Liver (tissue), 9 donors: ENCODE data around the gene PTBP3. TPM values are rescaled to one million over a fixed set of nuclear protein-coding genes. Genes with fewer than 3 reads are reported as not detected.

Source experiments
- DNase-seq: peaks from one replicate; pipeline ENCODE4 v3.0.0-alpha.2; 2017; ENCODE audit warnings: low spot score
- H3K27ac ChIP-seq, 2 donors: one replicate each; pipeline ENCODE4 v1.7.0; 2013; ENCODE audit warnings: inconsistent platforms in 2 of 2, low read length in 2 of 2, control low read depth in 1 of 2, low read depth in 1 of 2, mild to moderate bottlenecking in 1 of 2
- H3K27me3 ChIP-seq, 4 donors: one replicate each; pipeline versions ENCODE4 v1.6.1 to v1.7.0; 2013; ENCODE audit warnings: low read length in 3 of 4, inconsistent platforms in 1 of 4, mild to moderate bottlenecking in 1 of 4, moderate library complexity in 1 of 4; ENCODE audit not compliant: control insufficient read depth in 4 of 4, insufficient read depth in 4 of 4
- H3K36me3 ChIP-seq, 4 donors: one replicate each; pipeline versions ENCODE4 v1.6.1 to v1.7.0; 2013; ENCODE audit warnings: low read length in 3 of 4, mild to moderate bottlenecking in 3 of 4, low read depth in 1 of 4, moderate library complexity in 1 of 4; ENCODE audit not compliant: control insufficient read depth in 4 of 4, insufficient read depth in 3 of 4
- H3K4me1 ChIP-seq, 4 donors: one replicate each; pipeline versions ENCODE4 v1.6.1 to v1.7.0; 2013; ENCODE audit warnings: low read length in 3 of 4, mild to moderate bottlenecking in 3 of 4, moderate library complexity in 1 of 4; ENCODE audit not compliant: control insufficient read depth in 4 of 4, insufficient read depth in 4 of 4
- H3K4me3 ChIP-seq, 3 donors: one replicate each; pipeline versions ENCODE4 v1.6.1 to v1.7.0; 2013; ENCODE audit warnings: low read length in 3 of 3, control low read depth in 1 of 3, low read depth in 1 of 3, mild to moderate bottlenecking in 1 of 3
- H3K9ac ChIP-seq, 2 donors: one replicate each; pipeline ENCODE4 v1.7.0; 2013; ENCODE audit warnings: low read length in 2 of 2, mild to moderate bottlenecking in 2 of 2, moderate library complexity in 2 of 2, control low read depth in 1 of 2, low read depth in 1 of 2
- H3K9me3 ChIP-seq, 4 donors: one replicate each; pipeline versions ENCODE4 v1.6.1 to v1.7.0; 2013; ENCODE audit warnings: low read length in 3 of 4; ENCODE audit not compliant: control insufficient read depth in 4 of 4
- EGR1 ChIP-seq, 2 donors: IDR thresholded peaks; 2 replicates each; pipeline ENCODE4 v1.6.1; 2016 to 2018; ENCODE audit warnings: antibody characterized with exemption in 2 of 2, low read depth in 2 of 2
- GABPA ChIP-seq, 2 donors: IDR thresholded peaks in 1 of 2; conservative IDR thresholded peaks in 1 of 2; 2 replicates each; pipeline ENCODE4 v1.6.1; 2016; ENCODE audit warnings: antibody characterized with exemption in 2 of 2, mild to moderate bottlenecking in 1 of 2, moderate library complexity in 1 of 2
- HNF4A ChIP-seq, 2 donors: conservative IDR thresholded peaks; 2 replicates each; pipeline ENCODE4 v1.6.1; 2016; ENCODE audit warnings: antibody characterized with exemption in 2 of 2, mild to moderate bottlenecking in 2 of 2
- HNF4G ChIP-seq: IDR thresholded peaks from 2 replicates; pipeline ENCODE4 v1.6.1; 2016; ENCODE audit warnings: antibody characterized with exemption
- JUND ChIP-seq, 2 donors: IDR thresholded peaks; 2 replicates each; pipeline ENCODE4 v1.6.1; 2016; ENCODE audit warnings: antibody characterized with exemption in 2 of 2
- NR2F2 ChIP-seq: IDR thresholded peaks from 2 replicates; pipeline ENCODE4 v1.6.1; 2016; ENCODE audit warnings: antibody characterized with exemption
- RAD21 ChIP-seq, 2 donors: IDR thresholded peaks; 2 replicates each; pipeline ENCODE4 v1.6.1; 2016; ENCODE audit warnings: antibody characterized with exemption in 2 of 2, mild to moderate bottlenecking in 2 of 2
- RXRA ChIP-seq, 2 donors: IDR thresholded peaks; 2 replicates each; pipeline ENCODE4 v1.6.1; 2017 to 2018; ENCODE audit warnings: antibody characterized with exemption in 2 of 2, mild to moderate bottlenecking in 1 of 2
- SP1 ChIP-seq: IDR thresholded peaks from 2 replicates; pipeline ENCODE4 v1.6.1; 2018; ENCODE audit warnings: antibody characterized with exemption, mild to moderate bottlenecking
- TAF1 ChIP-seq: conservative IDR thresholded peaks from 2 replicates; pipeline ENCODE4 v1.6.1; 2016; ENCODE audit warnings: antibody characterized with exemption, mild to moderate bottlenecking
- YY1 ChIP-seq: IDR thresholded peaks from 2 replicates; pipeline ENCODE4 v1.6.1; 2016; ENCODE audit warnings: antibody characterized with exemption, mild to moderate bottlenecking
- WGBS: extraction: QIAGEN DNeasy Blood & Tissue Kit; methylation state at CpG from one replicate; pipeline ENCODE4 v1.1.7; 2013; 5-methylcytosine and 5-hydroxymethylcytosine counted together
- polyA plus RNA-seq, 2 donors: library from polyadenylated mRNA; stranded (reverse) in 1 of 2; unstranded in 1 of 2; fragments of 200-250 nt in 1 of 2; fragments of >200 nt in 1 of 2; fragmentation: Nextera tagmentation in 1 of 2; extraction: Ambion mirVana in 1 of 2; gene quantifications; one replicate each; pipeline versions ENCODE4 v1.2.1 to v1.2.3, GENCODE V29; 2013 to 2015
- total RNA-seq, 2 donors: library from RNA; depleted of rRNA; stranded (reverse); fragments of >200 nt; gene quantifications; one replicate each; pipeline ENCODE4 v1.2.3, GENCODE V29; 2014
- TF ChIP-seq, protein P1 (sequence below): IDR thresholded peaks from 2 replicates; pipeline ENCODE4 v1.6.1; 2016; ENCODE audit warnings: antibody characterized with exemption, mild to moderate bottlenecking
- TF ChIP-seq, protein P2 (sequence below): fragments of 150-350 bp; IDR thresholded peaks from 2 replicates; pipeline ENCODE4 v1.5.1; 2017; ENCODE audit warnings: improper control_type of control experiment, low read depth, low read length; ENCODE audit not compliant: missing input control
- TF ChIP-seq, protein P3 (sequence below): IDR thresholded peaks from 2 replicates; pipeline ENCODE4 v1.6.1; 2016; ENCODE audit warnings: antibody characterized with exemption
- TF ChIP-seq, protein P4 (sequence below): IDR thresholded peaks from 2 replicates; pipeline ENCODE4 v1.6.1; 2016; ENCODE audit warnings: antibody characterized with exemption
- donor health status: healthy.
- donor health status: healthy.
- donor health status: healthy.
- donor health status: healthy.
- donor health status: healthy.

The PTBP3 gene
- total and polyA plus RNA-seq, 4 donors = 4.3 to 34.1 (median 9.2) TPM

DNA sequence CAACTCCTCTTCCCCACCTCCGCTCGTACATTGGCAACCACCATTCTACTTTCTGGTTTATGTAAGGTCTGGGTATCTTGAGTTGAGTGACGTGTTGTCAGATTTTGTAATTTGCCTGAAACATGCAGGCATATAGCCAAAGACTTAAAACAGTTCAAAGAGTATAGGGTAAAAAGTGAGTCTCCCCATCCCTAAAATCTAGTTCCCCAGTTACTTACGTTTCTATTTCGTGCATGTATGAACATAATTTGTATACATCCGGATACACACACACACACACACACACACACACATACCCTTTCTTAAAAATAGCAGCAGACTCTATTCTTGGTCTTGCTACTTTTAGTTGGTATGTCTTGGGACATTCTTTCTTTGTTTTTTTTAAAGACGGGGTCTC is 47.4 kb upstream of the PTBP3 start:
- peaks cover 17 to 62% (median 52%) of the 10 kb centered on the region in 4 donors for H3K4me1 ChIP-seq

DNA sequence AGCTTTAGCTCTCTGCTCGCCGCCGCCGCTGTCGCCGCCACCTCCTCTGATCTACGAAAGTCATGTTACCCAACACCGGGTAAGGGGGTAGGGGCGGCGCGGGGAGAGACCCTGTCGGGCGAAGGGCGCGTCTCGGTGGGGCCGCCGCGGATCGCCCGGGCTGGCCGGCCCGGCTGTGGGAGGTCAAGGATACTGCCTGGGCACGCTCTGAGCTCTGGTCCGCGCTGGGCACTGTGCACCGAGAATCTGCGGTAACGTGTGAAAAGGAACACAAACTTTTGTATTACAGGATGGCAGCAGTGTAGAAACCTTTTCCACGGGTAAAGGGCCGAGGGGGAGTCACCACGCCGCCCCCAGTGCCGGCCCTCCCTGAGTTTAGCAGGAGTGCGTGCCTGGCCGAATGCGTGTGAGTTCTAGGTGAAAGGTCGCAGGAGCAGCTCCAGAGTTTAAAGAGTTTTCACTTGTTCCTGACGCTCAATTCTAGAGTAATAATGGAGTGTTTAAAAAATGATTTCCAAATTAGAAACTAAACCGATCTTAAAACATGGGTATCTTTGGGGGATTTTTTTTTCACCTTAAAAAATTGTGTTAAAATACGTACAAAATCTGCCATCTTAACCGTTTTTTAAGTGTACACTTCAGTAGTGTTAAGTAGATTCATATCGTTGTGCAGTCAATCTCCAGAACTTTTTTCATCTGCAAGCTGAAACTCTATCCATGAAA is 46.8 kb upstream of the PTBP3 start, which contains the start of gene HSDL2:
Gene HSDL2 (plus strand): TSS at position 7 of the 723 bp plus-strand sequence. CDS start 56 bp downstream, at position 63.
- TF ChIP-seq, protein P1, sequence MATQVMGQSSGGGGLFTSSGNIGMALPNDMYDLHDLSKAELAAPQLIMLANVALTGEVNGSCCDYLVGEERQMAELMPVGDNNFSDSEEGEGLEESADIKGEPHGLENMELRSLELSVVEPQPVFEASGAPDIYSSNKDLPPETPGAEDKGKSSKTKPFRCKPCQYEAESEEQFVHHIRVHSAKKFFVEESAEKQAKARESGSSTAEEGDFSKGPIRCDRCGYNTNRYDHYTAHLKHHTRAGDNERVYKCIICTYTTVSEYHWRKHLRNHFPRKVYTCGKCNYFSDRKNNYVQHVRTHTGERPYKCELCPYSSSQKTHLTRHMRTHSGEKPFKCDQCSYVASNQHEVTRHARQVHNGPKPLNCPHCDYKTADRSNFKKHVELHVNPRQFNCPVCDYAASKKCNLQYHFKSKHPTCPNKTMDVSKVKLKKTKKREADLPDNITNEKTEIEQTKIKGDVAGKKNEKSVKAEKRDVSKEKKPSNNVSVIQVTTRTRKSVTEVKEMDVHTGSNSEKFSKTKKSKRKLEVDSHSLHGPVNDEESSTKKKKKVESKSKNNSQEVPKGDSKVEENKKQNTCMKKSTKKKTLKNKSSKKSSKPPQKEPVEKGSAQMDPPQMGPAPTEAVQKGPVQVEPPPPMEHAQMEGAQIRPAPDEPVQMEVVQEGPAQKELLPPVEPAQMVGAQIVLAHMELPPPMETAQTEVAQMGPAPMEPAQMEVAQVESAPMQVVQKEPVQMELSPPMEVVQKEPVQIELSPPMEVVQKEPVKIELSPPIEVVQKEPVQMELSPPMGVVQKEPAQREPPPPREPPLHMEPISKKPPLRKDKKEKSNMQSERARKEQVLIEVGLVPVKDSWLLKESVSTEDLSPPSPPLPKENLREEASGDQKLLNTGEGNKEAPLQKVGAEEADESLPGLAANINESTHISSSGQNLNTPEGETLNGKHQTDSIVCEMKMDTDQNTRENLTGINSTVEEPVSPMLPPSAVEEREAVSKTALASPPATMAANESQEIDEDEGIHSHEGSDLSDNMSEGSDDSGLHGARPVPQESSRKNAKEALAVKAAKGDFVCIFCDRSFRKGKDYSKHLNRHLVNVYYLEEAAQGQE = peak; percentile 34
- no peak for TF ChIP-seq GABPA (IDR thresholded peaks at IDR 0.05 in 1 of 2, conservative IDR thresholded peaks at IDR 0.05 in 1 of 2)
- TF ChIP-seq RXRA (IDR thresholded peaks at IDR 0.05) = peak; percentile 68 to 74
- TF ChIP-seq, protein P2, sequence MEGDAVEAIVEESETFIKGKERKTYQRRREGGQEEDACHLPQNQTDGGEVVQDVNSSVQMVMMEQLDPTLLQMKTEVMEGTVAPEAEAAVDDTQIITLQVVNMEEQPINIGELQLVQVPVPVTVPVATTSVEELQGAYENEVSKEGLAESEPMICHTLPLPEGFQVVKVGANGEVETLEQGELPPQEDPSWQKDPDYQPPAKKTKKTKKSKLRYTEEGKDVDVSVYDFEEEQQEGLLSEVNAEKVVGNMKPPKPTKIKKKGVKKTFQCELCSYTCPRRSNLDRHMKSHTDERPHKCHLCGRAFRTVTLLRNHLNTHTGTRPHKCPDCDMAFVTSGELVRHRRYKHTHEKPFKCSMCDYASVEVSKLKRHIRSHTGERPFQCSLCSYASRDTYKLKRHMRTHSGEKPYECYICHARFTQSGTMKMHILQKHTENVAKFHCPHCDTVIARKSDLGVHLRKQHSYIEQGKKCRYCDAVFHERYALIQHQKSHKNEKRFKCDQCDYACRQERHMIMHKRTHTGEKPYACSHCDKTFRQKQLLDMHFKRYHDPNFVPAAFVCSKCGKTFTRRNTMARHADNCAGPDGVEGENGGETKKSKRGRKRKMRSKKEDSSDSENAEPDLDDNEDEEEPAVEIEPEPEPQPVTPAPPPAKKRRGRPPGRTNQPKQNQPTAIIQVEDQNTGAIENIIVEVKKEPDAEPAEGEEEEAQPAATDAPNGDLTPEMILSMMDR = no peak
- peak; percentile 32 for TF ChIP-seq TAF1
- WGBS = under 1% methylated on average over 43 of the region's 43 CpGs
- H3K27ac ChIP-seq = peak within 1 kb of the TSS; percentile 98 to 99
- peak within 1 kb of the TSS; percentile 77 to 90 (median 83) for H3K4me3 ChIP-seq
- no peak for DNase-seq
- H3K9ac ChIP-seq = peak within 1 kb of the TSS; percentile 79 to 99
- no peaks in the 10 kb centered on the region for H3K27me3 ChIP-seq
- no peaks in the 10 kb centered on the region for H3K36me3 ChIP-seq
- H3K9me3 ChIP-seq = no peaks in the 10 kb centered on the region
- peaks cover 16 to 62% (median 52%) of the 10 kb centered on the region in 4 donors for H3K4me1 ChIP-seq

More for the DNA sequence above, 47.4 kb upstream of the PTBP3 start:
- Histone ChIP-seq H3K27ac (peak overlapping the region; percentile 98 to 99), H3K9ac (peak overlapping the region; percentile 77 to 82), H3K9me3 (no peaks in the 10 kb centered on the region), H3K4me3 (peak overlapping the region; percentile 50 to 83 (median 77)), H3K27me3 (no peaks in the 10 kb centered on the region), H3K36me3 (no peaks in the 10 kb centered on the region)
- WGBS = 24% methylated on average over 7 of the region's 7 CpGs
- no peak for DNase-seq
- TF ChIP-seq YY1 (peak; percentile 70), TAF1 (no peak)

DNA sequence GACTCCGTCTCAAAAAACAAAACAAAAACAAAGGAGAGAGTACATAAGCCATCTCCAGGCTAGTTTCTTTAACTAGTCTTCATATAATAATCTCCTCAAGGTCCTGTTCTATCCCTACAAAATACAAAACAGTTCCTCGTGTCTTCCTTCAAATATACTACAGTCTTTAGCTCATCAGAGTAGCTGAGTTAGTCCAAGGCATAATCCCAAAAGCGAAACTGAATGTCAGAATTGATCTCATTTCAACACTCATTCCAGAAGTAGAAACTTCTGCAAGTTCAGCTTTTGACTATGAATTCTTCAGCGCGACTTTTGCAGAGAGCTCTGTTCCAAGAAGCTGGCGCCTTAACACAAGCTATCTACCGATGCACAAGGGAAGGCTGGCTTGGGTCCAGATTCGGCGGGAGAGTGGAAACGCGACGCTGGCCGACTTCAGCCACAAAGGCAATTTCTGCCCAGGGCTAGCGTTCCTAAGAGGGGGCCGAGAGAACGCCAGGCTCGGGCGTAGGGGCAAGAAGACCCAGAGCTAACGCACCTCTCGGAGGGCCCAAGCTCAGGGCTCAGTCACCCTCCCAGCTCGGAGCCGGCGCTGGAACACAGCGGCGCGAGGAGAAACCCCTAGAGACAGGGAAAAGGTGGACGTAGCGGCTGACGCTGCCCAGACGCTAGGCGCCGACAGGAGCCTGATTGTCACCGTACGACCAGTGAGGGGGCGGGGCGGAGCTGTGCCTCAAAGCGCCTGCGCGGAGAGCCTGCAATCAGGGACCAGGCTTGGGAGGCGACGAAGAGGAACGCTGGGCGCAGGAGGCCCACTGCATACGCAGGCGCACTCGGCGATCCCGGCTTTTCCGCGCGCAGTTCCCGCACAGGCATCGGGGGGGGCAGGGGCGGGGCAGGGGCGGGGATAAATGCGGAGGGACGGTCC is 46.0 kb upstream of the PTBP3 start:
- Histone ChIP-seq H3K9ac (peak overlapping the region; percentile 79 to 99), H3K4me3 (peak overlapping the region; percentile 77 to 90 (median 83)), H3K36me3 (no peaks in the 10 kb centered on the region), H3K27me3 (no peaks in the 10 kb centered on the region), H3K27ac (peak overlapping the region; percentile 98 to 99), H3K4me1 (peaks cover 10 to 56% (median 46%) of the 10 kb centered on the region in 4 donors), H3K9me3 (no peaks in the 10 kb centered on the region)
- DNase-seq = peak; percentile 100
- WGBS = under 1% methylated on average over 57 of the region's 57 CpGs
- TF ChIP-seq RAD21 (IDR thresholded peaks at IDR 0.05) (peak; percentile 32 to 42), HNF4G (no peak), EGR1 (IDR thresholded peaks at IDR 0.05; ENCODE audit: low read depth in 2 of 2) (peak; percentile 58 to 71), NR2F2 (peak; percentile 5), TAF1 (peak; percentile 91), RXRA (IDR thresholded peaks at IDR 0.05) (peak in 1 of 2 donors; percentile 51), JUND (IDR thresholded peaks at IDR 0.05) (peak in 1 of 2 donors; percentile 7), SP1 (peak; percentile 10), GABPA (IDR thresholded peaks at IDR 0.05 in 1 of 2, conservative IDR thresholded peaks at IDR 0.05 in 1 of 2) (no peak), HNF4A (conservative IDR thresholded peaks at IDR 0.05) (peak in 1 of 2 donors; percentile 17), YY1 (peak; percentile 70)
- TF ChIP-seq, protein P3, sequence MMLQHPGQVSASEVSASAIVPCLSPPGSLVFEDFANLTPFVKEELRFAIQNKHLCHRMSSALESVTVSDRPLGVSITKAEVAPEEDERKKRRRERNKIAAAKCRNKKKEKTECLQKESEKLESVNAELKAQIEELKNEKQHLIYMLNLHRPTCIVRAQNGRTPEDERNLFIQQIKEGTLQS = no peak
- TF ChIP-seq, protein P4, sequence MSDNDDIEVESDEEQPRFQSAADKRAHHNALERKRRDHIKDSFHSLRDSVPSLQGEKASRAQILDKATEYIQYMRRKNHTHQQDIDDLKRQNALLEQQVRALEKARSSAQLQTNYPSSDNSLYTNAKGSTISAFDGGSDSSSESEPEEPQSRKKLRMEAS = peak; percentile 24
